GM18868 (cell line): ENCODE data around the gene FAM133A.

ENCODE experiments used
- ATAC-seq: cut with Tn5 transposase; IDR thresholded peaks from one replicate; pipeline ENCODE4 v1.9.1; 2021; ENCODE audit warnings: mild to moderate bottlenecking, moderate library complexity; ENCODE audit not compliant: unreplicated experiment

The FAM133A gene

DNA sequence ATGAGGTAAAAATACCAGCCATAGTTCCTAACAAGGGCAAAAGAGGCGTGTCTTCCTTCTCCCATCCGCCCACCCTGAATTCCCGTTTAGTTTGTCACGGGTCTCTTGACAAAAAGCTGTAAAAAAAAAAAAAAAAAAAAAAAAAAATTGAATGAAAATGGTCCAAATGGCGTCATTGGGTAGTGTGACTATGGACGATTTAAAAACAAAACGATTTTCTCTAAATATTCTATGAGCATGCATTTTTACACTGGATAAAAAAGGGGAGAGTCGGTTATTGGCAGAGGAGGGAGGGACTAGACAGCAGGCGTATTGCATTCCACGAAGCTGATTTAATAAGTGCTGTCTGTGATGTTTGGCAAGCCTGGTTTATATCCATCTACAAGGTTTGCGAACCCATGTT is at the start of gene FAM133A:
Gene FAM133A, plus strand, starts transcription at position 338 of the 403 bp plus-strand sequence. CDS start 35,214 bp downstream, outside the sequence.
- ATAC-seq = peak; percentile 12

DNA sequence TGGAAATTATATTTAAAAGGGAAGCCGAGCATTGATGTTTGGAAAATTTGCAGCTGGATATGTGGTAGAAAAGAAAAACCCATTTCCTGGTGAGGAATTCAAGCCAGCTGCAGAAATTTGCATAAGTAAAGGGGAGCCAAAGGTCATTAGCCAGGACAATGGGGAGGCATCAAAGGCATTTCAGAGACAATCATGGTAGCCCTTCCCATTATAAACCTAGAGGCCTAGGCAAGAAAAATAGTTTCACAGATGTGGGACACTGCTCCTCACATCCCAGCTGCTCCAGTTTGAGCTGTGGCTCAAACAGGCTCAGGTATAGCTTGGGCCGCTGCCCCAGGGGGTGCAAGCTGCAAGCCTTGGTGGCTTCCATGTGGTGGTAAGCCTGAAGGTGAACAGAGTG is 36.4 kb upstream of the FAM133A start:
- ATAC-seq = no peak

DNA sequence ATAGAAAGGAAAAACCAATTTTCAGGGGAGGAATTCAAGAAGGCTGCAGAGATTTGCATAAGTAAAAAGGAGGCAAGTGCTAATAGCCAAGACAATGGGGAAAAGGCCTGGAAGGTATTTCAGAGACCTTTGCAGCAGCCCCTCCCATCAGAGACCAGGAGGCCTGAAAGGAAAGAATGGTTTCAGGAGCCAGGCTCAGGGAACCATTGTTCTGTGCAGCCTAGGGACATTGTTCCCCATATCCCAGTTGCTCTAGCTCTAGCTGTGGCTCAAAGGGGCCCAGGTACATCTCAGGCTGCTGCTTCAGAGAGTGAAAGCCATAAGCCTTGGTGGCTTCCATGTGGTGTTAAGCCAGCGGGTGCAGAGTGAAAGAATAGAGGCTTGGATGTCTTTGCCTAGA is 24.6 kb upstream of the FAM133A start:
- ATAC-seq = no peak

DNA sequence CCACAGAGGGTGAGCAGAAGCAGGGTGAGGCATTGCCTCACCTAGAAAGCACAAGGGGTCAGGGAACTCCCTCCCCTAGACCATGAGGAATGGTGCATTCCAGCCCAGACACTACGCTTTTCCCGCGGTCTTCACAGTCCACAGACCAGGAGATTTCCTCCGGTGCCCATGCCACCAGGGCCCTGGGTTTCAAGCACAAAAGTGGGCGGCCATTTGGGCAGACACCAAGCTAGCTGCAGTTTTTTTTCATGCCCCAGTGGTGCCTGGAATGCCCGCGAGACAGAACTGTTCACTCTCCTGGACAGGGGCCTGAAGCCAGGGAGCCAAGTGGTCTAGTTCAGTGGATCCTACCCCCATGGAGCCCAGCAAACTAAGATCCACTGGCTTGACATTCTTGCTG is 13.4 kb upstream of the FAM133A start:
- no peak for ATAC-seq

DNA sequence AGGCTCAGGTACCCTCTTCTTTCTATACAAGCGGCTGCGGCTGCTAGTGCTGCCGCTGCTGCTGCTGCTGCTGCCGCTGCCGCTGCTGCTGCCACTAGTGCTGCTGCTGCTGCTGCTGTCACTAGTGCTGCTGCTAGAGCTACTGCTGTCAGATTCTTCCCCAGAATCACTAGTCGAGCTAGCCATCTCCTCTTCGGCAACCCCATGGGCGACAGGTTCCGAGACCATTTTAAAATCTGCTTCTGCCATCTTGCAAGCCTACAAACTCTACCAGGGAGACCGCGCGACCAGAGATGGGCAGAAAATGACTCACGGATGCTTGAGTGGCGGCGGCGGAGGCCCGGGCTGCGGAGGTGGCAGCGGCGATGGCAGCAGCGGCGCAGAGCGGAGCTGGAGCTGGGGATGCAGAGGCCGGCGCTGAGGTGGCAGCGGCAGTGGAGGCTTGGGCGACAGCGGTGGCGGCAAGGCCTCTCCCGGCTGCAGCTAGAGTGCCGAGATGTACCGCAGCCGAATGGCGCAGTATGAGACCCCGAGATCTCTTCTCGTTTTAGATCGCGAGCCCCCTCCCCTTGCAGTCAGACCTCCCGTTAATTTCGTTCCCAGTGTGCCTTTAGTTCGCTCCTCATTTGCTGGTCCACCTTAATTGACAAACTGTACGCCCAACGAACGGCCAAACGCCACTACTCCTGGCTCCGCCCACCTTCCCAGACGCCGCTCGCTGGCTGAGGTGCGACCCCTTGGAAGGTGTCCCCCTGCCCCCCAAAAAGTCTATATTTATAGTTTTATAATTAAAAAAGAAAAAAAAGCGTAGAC is 744 bp upstream of the FAM133A start, which contains the start of gene NAP1L3:
Gene NAP1L3, minus strand, starts transcription at position 523 of the 813 bp plus-strand sequence. Its CDS starts 274 bp downstream, at position 249.
- peak; percentile 84 for ATAC-seq

DNA sequence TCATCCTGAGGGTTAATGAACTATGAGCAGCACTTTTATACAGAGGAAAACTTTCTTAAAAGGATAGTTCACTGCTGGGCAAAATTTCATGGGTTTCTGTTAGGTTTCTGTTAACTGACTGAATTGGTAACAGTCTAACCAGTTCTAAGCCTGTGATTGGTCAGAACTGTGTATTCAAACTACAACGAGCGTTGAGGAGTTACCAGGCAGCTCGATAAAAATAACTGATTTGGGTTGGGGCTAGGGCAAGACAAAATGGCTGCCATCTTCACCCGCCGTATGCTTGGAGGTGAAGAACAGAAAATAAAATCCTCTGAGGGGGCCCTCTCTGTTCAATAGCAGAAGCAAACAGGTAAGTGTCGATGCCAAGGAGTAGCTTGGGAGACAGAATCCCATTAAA is 22.0 kb downstream of the FAM133A start:
- no peak for ATAC-seq

DNA sequence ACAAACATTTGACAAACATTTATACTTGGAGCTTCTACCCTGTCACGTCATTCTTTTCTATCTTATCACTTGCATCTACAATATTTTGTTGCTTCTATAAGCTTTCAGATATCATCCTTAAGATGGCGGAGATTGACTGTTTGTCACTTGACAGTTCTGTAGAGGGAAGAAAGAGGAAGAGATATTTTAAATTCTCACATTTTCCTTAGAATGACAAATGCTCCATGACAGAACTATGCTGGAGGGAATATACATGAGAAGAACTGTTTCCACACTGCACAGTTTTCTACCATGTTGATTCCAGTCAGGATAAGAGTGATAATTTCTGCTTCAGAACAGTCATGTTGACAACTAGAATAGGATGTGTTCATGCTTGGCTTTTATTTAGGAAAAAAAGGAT is 29.7 kb downstream of the FAM133A start:
- ATAC-seq = no peak

DNA sequence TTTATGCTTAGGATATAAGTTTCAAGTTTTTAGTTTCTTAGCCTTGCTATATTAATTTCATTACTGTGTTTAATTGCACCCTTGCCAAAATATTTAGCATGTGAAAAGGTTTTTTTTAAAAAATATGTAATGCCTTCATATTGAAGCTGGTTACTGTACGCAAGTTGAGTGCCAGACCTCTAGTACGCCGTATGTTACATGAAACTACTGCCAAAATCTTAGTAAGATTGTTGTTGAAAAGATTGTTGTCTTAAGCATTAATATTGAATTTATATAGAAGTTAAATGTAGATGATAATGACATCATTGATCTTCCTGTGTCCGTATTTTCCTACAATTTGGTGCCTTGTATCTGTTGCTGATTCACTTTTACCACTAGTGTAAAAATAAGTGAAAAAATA is 37.1 kb downstream of the FAM133A start:
- ATAC-seq = no peak

DNA sequence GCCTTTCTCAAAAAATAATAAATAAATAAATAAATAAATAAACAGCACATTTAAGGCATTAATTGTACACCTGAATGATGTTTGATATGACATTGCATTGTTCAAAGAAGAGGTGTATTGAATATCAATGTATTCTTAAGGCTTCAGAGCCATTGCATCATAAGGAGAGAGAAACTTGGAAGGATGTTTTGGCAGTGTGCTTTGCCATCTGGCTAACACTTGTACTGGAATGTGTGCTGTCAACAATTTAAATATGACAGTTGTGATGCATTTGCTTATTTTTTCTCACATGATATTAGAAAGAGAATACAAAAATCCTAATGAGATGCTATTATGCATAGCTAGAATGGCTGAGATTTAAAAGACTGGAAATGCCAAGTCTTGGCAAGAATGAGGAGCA is 67.8 kb downstream of the FAM133A start:
- no peak for ATAC-seq

DNA sequence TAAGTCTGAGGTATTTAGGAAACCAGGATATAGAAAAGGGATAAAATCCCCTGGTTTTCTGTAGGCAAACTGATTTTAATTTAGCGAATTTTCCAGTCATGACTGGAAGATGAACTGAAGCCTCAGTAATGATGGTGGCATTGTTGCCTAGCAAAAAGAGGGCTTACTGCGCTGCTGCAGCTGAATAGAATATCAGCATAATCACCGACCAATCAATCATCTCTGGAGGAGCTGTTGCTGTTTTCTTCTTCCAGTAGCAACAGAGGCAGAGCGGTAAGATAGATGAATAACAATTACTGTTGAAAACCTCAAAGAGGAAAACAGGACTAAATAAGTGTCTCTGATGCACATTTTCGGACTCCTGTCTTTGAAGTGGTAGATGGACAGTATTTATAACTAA is 86.2 kb downstream of the FAM133A start:
- no peak for ATAC-seq
